MV-4-11 (cell line): ENCODE measurements around the gene KRABD2.
"Not testable (repeated sequence)": the region's sequence is repeated elsewhere in the genome, so short reads cannot be mapped to it uniquely, and the experiment has no call there.

Experiments
- DNase-seq: peaks from one replicate; lab custom pipeline; 2025; lab: John Stamatoyannopoulos, UW

Gene KRABD2

DNA sequence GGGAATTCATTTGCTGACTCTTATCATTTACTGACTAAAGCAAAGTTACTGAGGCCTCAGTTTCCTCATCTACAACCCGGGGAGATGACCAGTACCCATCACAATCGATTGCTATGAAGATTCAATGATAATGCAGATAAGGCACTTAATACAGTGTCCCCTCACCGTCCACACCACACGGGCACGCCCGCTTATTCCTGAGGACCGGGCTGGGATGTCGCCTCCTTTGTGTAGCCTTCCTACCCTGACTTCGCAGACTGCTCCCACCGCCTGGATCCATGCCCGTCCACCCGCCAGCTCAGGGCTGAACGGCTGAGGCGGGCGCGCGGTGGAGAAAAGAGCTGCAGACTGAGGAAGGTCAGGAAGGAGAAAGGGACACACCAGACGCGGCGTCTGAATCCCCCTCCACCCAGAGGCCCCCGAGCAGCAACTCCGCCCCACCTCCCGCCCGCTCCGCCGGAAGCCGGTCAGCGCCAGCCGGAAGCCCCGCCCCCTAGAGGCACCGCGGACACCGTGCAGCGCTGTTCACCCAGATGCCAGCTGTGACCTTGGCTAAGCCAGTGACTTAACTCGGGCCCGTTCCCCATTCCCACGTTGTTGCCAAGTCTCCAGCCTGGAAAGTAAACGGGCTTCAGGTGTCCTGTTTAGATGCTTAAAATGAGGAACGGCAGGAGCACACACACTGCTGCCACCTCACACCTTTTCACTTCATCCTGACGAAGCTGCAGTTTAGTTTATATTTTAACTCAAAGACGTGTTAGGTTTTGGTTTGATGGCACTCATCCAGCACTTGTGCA, at the start of gene KRABD2:
Gene KRABD2 (minus strand): TSS at position 434 of the 797 bp plus-strand sequence.
- DNase-seq, result peak; percentile 87

DNA sequence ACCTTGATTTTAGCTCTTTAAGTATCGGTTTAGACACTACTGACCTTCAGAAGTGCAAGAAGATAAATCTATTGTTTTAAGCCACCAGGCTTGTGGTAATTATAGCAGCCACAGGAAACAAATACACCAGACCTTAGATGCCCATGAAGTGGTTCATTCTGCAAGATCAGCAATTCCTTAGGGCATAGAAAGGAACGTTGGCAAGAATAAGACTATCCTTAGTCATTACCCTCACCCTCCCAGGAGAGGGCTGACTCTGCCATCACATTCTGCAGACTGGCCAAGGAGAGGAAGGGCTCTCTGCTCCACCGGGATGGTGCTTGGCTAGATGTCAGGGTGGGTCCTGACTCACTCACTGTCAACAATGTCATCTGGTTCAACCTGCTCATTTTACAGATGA, 45.1 kb upstream of the KRABD2 start:
- no peak for DNase-seq

DNA sequence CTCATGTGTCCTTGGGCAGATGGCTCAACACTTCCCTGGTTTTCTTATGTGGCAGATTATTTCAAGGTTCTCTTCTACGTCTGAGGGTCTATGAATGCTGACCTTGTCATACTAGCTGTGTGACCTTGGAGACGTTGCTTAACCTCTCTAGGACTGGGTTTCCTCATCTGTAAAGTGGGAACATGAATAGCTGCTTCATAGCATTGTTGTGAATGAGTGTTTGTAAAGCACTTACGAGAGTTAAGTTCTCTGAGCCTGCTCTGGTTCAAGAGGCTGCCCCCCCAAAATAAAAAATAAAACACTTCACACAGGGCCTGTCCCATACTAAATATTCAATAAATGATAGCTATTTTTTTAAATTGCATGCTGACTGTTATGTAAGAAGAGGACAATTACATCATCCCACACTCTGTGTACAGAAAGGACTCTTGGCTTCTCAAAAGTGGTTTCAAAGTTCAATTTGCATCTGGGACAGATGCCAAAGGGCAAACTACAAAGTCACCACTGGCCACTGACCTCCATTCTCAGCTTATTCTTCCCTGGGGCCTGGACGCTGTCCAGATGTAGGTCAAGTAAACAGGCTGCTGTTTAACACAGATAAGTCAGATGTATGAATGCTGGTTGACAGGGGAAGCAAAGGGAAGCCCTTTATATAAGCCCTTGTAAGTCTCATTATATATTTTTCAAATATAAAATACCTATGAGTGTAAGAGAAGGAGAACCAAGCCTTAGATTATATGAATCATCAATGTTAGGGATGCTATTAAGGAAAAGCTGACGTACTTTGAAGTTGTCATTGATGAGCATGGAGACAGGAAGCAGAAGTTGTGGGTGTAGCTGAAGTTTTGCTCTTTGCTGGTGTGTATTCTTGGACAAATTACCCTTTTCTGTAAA, 43.8 kb upstream of the KRABD2 start:
- DNase-seq, result peak; percentile 62

DNA sequence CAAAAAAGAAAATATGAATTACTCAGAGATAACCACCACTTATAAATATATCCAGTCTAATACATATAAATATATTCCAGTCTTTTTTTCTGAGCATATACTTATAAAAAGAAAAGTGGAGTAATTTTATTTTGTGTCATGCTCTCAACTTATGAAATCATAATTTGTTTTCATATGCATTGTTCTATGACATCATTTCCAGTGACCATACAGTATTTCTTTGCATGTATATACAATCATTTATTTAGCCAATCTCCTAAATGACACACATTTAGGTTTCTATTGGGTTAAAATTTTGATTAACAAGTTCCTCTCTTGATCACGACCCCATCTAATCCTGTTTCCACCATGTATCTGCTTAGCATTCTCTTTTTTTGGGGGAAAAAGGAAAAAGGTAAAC, 42.8 kb upstream of the KRABD2 start:
- DNase-seq, result no peak

DNA sequence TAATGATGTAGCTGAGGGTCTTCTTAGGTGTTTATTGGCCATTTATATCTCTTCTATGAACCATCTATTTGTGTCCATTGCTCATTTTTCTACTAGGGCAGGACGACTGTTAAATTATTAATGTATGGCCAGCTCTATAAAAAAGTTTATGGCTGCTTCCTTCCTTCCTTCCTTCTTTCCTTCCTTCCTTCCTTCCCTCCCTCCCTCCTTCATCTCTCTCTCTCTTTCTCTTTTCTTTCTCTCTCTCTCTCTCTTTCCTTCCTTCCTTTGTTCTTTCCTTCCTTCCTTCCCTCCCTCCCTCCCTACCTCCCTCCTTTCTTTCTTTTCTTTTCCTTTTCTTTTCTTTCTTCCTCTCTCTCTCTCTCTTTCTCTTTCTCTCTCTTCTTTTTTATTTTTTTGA, 42.0 kb upstream of the KRABD2 start:
- no peak for DNase-seq

DNA sequence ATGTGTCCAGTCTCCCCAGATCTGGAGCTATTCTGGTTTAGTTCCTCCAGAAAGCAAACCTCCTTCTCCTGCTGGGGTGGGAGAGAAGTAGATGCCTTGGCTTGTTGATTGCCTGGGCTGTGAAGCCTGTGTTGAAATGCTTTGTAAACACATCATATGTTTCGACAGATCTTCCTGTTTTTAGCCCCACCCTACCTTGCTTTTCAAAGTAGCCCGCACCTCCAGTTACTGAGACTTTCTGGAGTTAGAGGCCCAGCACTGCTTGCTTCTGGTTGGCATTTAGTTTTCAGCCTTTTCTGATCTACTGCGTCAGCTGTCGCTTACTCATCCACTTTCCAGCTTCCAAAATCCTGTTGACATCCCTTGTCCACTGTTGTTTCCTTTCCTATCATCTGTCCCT, 41.3 kb upstream of the KRABD2 start:
- peak; percentile 76 for DNase-seq

DNA sequence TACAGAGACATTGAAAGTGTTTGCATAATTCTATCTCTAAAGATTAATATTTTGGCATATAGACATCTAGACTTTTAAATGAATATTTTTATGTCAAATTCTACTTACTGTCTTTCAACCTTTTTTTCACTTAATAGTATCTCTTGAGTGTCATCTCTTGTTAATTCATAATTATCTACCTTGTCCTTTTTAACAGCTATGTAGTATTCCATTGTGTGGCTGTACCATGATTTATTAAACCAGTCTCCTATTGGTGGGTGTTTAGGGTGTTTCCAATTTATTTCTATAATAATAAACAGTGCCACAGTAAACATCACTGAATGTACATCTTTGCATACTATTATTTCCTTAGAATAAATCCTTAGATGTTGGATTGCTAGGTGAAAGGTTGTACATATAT, 37.4 kb upstream of the KRABD2 start:
- DNase-seq, result no peak

DNA sequence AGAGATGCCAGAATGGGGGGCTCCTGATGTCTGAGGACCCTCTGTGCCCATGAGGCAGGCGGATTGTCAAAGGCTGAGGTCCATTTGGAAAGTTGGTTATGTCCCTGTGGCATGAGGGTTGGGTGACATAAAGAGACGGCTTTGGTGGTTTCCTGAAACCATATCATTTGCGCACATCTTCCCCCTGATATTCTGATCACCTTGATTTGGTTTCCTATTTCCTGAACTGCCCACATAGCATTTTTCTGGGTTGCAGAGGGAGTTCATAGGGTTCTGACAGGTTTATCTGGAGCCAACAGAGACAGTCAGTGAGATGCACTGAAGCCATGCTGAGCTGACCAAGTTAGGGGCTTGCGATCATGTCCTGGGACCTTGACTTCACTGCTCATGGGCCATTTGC, 36.8 kb upstream of the KRABD2 start:
- DNase-seq, result no peak

DNA sequence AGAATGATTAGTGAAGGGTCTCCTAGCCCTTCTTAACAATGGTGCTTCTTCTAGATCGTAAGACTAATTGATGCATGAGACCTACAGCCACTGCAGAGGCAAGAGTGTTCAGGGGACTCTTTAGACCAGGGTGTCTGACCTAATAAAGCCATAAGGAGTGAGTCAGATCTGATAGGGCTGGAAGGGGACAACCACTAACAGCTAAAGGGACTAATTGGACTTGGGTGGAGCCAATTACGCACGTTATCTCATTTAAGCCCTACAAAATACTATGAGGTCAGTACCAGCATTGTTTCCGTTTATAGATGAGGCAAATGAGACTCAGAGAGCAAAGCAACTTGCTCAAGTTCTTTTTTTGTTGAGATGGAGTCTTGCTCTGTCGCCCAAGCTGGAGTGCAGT, 35.6 kb upstream of the KRABD2 start:
- no peak for DNase-seq

DNA sequence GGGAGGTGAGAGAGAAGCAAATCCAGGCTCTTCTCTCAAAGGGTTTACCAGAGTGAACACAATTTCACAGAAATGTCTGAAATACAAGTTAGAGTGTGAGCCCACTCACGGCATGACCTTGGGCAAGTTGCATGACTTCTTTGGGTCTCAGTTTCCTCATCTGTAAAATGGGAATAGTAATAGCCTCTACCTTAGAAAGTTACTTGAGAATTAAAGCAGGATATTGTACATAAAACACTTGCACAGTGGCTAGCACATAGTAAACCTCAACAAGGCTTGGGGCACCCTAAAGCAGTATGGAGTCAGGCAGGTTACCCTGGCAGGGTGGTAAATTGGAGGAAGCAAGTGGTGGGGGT, 34.4 kb upstream of the KRABD2 start:
- DNase-seq, result no peak

DNA sequence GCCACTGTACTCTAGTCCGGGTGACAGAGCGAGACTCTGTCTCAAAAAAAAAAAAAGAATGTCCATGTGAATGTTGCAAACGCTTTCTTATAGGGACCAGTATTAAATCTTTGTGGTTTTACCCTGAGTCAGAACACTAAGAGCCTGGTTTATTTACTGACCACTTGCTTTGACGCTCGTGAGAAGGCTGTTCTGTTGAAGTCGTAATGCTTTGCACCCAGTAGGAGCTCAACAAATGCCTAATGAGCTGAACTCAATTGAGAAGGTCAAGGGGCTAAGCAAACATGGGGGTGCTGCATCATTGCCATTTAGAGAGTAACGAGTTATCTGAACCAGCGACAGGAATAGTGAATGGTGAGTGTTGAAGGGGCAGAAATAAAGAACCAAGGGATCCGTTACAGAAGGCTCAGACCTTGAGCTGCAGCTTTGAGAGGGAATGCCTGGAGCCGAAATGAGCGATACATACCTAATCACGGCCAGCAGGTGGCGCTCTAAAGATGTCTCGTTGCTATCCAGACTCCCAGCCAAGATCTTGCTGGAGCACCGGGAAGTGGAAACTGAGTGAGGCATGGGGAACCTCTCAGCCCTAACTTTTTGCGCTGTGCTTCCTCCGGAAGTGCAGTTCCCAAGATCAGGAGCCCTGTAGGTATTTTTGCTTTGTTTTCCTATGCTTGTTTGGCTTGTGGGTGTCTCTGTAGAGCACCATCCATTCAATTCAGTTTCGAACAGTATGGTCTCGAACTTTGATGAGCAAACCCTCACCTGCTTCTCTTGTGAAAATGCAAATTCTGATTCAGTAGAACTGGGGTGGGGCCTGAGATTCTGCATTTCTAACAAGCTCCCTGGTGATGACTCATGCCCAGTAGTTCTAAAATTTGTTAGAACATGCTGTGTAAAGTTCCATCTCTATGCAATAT, 33.7 kb upstream of the KRABD2 start:
- peak; percentile 70 for DNase-seq

DNA sequence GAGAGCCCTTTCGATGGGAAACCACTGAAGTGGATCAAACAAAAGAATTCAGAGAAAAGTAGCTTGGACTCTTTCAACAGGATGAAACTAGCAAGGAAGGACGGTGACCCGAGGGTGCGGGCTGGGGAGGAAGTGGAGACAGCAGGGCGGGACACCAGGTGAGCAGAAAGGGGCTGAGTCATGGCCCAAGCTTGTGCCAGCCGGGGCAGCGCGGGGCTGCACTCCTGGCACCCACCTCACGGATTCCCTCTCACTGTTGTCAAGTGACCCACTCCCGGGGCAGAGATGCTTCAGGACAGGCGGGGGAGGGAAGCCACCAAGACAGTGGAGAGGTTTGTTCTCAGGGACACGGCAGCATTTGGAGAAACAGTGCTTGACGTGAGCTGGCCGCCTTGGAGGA, 31.9 kb upstream of the KRABD2 start:
- DNase-seq, result no peak

DNA sequence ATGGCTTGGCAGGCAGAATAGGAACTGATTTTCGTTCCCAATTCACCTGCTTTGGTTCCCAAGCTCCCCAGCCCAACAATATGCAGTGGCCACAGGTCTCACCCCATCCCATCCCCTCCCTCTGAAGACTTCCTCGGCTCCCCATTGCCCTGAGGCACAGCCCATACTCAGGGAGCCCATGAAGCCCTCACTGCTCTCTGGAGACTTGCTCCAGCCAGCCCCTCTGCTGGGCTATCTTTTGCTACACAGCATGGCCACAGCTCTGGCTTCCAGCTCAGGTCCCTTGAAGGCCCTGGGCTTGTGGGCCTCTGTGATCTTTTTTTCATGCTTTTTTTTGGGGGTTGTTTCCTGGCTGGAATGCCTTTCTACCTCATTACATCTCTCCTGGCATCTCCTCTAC, 29.7 kb upstream of the KRABD2 start:
- no peak for DNase-seq

DNA sequence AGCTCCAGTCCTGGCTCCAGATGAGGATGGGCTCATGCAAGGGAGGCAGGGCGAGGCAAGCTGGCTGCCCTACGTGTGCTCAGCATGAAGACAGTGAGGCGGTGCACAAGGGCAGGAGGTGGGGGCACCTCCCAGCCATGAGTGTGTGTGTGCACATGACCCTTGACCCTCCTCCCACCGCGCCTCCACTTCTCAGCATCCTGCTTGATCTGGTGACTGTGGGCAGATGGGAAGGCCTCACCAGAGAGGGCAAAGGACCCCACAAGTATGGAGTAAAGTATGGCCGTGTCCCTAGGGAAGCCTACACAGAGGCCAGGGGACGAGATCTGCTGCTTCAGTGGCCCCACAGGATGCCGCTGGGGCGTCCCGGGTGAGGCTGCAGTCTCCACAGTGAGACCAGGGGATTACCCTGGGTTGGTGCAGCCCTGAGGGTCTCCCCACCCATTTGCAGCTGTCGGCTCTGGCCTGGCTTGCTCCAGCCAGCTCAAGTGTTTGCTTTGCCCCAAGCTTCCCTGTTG, 29.1 kb upstream of the KRABD2 start:
- no peak for DNase-seq

DNA sequence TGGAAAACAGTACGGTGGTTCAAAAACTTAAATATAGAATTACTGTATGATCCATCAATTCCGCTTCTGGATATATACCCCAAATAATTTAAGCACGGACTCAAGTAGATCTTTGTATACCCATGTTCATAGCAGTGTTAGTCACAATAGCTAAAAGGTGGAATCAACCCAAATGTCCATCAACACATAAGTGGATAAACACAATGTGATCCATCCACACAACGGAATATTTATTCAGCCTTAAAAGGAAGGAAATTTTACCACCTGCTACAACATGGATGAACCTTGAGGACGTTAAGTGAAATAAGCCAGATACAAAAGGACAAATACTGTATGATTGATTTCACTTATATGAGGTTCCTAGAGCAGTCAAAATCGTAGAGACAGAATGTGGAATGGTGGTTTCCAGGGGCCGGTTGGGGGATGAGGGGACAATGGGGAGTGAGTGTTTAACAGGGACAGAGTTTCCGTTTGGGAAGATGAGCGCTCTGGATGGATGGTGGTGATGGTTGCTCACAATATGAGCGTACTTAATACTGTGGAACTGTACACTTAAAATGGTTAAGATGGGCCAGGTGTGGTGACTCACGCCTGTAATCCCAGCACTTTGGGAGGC, 26.5 kb upstream of the KRABD2 start:
- DNase-seq, result no peak

DNA sequence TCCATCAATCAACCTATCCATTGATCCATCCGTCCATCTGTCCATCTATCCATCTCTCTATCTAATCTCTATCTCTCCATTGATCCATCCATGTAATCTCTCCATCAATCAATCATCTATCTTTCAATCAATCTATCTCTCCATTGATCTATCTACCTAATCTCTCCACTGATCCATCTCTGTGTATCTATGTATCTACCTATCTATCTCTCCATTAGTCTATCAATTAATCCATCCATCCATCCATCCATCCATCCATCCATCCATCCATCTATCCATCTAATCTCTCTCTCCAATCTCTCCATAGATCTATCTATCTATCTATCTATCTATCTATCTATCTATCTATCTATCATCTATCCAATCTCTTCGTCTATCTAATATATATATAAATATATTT, 24.6 kb upstream of the KRABD2 start:
- DNase-seq, result no peak

DNA sequence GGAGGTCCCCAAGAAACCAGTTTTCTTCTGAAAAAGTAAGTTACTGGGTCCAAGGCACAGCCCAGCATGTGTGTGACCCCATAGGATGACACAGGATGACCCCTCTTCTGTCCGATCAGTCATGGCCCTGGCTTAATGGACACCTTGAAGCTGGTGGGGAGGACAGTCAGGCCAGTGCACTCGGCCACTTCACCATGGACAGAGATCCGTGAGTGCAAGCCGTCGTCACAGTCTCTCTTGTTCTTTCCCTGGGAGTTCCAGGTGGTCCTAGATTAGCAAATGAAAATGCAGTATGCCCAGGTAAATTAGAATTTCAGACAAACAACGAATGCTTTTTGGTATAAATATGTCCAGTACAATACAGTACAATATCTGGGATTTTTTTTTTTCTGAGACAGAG, 22.5 kb upstream of the KRABD2 start:
- DNase-seq, result no peak

DNA sequence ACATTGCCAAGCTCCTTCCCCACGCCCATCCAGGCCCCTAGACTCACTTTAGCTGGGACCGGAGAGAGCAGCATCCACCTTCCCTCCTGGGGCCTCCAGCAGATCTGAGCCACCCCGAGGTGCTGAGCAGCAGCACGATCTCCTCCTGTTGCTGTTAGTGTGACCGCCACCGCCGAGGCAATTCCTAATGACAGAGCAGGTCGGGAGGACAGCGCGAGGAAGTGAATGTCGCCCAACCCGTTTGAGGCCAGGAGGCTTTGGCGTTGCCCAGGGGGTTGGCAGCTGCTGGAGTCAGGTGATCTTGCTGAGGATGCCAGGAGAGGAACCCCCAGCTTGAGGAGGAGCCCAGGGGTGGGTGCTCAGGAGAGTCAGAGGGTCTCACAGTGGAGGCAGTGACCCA, 21.1 kb upstream of the KRABD2 start, which contains the start of gene RNF222:
Gene RNF222 (minus strand): TSS at position 192 of the 400 bp plus-strand sequence. CDS start 4,366 bp downstream, outside the sequence.
- DNase-seq, result no peak

DNA sequence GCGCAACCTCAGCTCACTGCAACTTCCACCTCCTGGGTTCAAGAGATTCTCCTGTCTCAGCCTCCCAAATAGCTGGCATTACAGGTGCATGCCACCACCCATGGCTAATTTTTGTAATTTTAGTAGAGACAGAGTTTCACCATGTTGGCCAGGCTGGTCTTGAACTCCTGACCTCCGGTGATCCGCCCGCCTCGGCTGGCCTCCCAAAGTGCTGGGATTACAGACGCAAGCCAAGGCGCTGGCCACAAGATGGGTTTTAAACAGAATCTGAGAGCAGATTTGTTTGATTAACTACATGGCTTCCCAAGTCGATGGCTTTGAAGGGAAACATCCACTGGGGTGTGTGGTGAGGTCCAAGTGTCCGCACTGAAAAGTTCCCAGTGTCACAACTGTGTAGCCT, 18.0 kb upstream of the KRABD2 start:
- not testable (repeated sequence) for DNase-seq

DNA sequence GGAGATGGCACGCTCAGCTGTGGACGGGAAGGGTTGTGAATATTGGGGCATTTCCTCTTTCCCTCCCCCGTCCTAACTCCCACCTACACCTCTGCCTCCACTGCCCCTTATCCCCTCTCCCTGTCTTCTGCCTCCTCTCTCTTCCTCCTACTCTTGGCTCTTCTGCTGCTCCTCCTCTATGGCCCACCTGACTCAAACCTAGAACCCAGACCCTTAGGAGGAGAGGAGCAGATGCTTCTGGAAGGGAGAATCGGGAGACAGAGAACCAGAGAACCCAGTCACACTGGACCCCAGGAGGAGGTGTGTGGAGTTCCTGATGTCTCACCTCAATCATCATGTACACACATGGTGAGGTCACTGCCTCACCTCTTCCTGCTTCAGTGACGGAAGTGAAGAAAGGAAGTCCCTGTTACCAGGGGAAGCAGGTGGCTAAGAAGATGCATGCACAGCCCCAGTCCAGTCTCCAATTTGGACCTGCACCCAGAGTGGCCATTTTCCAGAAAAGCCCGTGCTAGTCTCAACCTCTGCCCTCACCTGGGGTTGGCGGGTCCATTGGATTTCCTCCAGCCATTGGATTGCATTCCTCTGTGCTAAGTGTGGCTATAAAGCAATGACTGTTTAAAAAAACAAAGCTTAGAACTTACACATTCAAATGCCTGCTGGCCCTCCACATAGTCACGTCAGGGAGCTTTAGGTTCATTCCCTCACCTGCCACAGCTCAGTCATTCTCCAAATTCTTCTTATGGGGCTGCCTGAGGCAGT, 17.1 kb upstream of the KRABD2 start:
- DNase-seq, result no peak
